ENCODE data around the gene ATAD3B. TPM values are rescaled to one million over a fixed set of nuclear protein-coding genes. Genes with fewer than 3 reads are reported as not detected.

ATAD3B gene
- total and polyA plus RNA-seq, 2 of the 13 experiments (the other 11 are each of a cell fraction or from before 2014, with no cell fraction given) = 9.6 to 31.1 TPM

DNA sequence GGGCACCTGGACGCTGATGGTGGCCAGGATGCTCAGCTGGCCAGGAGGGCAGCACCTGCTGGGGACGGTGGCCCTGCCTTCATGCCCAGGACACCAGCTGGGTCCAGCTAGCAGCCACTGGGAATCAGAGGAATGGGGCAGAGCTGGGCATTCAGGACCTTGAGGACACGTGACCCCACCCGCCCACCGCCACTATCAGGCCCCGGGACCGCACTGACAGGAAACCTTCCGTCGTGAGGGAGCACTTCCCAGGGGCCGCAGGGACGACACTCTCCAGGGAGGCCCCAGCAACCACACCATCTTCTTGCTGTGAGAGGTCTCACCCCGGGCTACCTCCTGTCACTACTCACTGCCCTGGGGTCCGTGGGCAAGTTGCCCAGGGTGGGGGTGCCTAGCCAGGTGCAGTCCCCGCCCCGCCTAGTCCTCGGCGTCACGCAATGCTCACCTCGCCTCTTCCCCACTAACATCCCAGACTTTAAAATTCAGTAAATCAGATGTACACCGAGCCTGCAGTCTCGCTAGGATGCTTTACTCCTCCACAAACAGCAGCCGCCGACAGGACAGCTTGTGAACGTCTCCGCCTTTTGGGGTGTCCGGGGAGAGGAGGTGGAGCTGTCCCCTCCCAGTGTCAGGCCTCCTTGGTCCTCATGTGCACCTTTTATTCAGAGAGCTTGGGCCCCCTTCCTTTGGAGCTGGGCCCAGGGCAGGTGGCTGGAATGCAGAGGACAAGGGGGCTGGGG, 31.1 kb upstream of the ATAD3B start (continued):
- no peak for TF ChIP-seq GATA4 (IDR thresholded peaks at IDR 0.05; ENCODE audit: borderline replicate concordance, low read depth)
- TF ChIP-seq, protein P1, sequence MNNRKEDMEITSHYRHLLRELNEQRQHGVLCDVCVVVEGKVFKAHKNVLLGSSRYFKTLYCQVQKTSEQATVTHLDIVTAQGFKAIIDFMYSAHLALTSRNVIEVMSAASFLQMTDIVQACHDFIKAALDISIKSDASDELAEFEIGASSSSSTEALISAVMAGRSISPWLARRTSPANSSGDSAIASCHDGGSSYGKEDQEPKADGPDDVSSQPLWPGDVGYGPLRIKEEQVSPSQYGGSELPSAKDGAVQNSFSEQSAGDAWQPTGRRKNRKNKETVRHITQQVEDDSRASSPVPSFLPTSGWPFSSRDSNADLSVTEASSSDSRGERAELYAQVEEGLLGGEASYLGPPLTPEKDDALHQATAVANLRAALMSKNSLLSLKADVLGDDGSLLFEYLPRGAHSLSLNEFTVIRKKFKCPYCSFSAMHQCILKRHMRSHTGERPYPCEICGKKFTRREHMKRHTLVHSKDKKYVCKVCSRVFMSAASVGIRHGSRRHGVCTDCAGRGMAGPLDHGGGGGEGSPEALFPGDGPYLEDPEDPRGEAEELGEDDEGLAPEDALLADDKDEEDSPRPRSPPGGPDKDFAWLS (CRISPR knock-in tag; IDR thresholded peaks at IDR 0.05; ENCODE audit: borderline replicate concordance) = no peak
- no peak for TF ChIP-seq ZNF3 (CRISPR knock-in tag; IDR thresholded peaks at IDR 0.05)
- TF ChIP-seq ZNF773 (CRISPR knock-in tag; IDR thresholded peaks at IDR 0.05; ENCODE audit: borderline replicate concordance) = no peak
- no peak for TF ChIP-seq REL (CRISPR knock-in tag; conservative IDR thresholded peaks at IDR 0.05)
- TF ChIP-seq HHEX (CRISPR knock-in tag; IDR thresholded peaks at IDR 0.05) = no peak
- no peak for TF ChIP-seq ATF7-NPFF (CRISPR knock-in tag; IDR thresholded peaks at IDR 0.05; ENCODE audit: low read depth)
- TF ChIP-seq, protein P2, sequence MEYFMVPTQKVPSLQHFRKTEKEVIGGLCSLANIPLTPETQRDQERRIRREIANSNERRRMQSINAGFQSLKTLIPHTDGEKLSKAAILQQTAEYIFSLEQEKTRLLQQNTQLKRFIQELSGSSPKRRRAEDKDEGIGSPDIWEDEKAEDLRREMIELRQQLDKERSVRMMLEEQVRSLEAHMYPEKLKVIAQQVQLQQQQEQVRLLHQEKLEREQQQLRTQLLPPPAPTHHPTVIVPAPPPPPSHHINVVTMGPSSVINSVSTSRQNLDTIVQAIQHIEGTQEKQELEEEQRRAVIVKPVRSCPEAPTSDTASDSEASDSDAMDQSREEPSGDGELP (IDR thresholded peaks at IDR 0.05; ENCODE audit: borderline replicate concordance, low read depth) = no peak
- TF ChIP-seq MIXL1 (CRISPR knock-in tag; IDR thresholded peaks at IDR 0.05) = no peak
- TF ChIP-seq AGO2 (optimal IDR thresholded peaks at IDR 0.05; ENCODE audit: low read depth, low read length) = peak; percentile 11
- TF ChIP-seq, protein P3, sequence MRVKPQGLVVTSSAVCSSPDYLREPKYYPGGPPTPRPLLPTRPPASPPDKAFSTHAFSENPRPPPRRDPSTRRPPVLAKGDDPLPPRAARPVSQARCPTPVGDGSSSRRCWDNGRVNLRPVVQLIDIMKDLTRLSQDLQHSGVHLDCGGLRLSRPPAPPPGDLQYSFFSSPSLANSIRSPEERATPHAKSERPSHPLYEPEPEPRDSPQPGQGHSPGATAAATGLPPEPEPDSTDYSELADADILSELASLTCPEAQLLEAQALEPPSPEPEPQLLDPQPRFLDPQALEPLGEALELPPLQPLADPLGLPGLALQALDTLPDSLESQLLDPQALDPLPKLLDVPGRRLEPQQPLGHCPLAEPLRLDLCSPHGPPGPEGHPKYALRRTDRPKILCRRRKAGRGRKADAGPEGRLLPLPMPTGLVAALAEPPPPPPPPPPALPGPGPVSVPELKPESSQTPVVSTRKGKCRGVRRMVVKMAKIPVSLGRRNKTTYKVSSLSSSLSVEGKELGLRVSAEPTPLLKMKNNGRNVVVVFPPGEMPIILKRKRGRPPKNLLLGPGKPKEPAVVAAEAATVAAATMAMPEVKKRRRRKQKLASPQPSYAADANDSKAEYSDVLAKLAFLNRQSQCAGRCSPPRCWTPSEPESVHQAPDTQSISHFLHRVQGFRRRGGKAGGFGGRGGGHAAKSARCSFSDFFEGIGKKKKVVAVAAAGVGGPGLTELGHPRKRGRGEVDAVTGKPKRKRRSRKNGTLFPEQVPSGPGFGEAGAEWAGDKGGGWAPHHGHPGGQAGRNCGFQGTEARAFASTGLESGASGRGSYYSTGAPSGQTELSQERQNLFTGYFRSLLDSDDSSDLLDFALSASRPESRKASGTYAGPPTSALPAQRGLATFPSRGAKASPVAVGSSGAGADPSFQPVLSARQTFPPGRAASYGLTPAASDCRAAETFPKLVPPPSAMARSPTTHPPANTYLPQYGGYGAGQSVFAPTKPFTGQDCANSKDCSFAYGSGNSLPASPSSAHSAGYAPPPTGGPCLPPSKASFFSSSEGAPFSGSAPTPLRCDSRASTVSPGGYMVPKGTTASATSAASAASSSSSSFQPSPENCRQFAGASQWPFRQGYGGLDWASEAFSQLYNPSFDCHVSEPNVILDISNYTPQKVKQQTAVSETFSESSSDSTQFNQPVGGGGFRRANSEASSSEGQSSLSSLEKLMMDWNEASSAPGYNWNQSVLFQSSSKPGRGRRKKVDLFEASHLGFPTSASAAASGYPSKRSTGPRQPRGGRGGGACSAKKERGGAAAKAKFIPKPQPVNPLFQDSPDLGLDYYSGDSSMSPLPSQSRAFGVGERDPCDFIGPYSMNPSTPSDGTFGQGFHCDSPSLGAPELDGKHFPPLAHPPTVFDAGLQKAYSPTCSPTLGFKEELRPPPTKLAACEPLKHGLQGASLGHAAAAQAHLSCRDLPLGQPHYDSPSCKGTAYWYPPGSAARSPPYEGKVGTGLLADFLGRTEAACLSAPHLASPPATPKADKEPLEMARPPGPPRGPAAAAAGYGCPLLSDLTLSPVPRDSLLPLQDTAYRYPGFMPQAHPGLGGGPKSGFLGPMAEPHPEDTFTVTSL (CRISPR knock-in tag; IDR thresholded peaks at IDR 0.05; ENCODE audit: borderline replicate concordance) = no peak
- TF ChIP-seq RBFOX2 (IDR thresholded peaks at IDR 0.05; ENCODE audit: low read depth, low read length) = peak; percentile 11; the same call in 1 of the 2 replicates
- TF ChIP-seq ZNF264 (CRISPR knock-in tag; IDR thresholded peaks at IDR 0.05) = no peak
- no peak for TF ChIP-seq ZNF570 (CRISPR knock-in tag; IDR thresholded peaks at IDR 0.05; ENCODE audit: borderline replicate concordance)
- TF ChIP-seq XBP1 (CRISPR knock-in tag; IDR thresholded peaks at IDR 0.05) = no peak
- peak; percentile 52; the same call in 1 of the 2 replicates for TF ChIP-seq ZNF558 (CRISPR knock-in tag; IDR thresholded peaks at IDR 0.05; ENCODE audit: borderline replicate concordance)
- TF ChIP-seq PHF20 (CRISPR knock-in tag; IDR thresholded peaks at IDR 0.05) = 0 out of 2 replicates have a peak, but pooled peaks have one; percentile 28
- TF ChIP-seq SETDB1 (CRISPR knock-in tag; IDR thresholded peaks at IDR 0.05; ENCODE audit: borderline replicate concordance) = 0 out of 2 replicates have a peak, but pooled peaks have one; percentile 15
- no peak for TF ChIP-seq BRCA1 (CRISPR knock-in tag; IDR thresholded peaks at IDR 0.05)
- TF ChIP-seq TEAD3 (CRISPR knock-in tag; optimal IDR thresholded peaks at IDR 0.05; ENCODE audit: borderline replicate concordance) = peak; percentile 80
